NCI-H2227 (cell line): Measurements from ENCODE around the gene APOA4.
"Not testable (repeated sequence)": the region's sequence is repeated elsewhere in the genome, so short reads cannot be mapped to it uniquely, and the experiment has no call there.

ENCODE experiments used
- DNase-seq: peaks from one replicate; lab custom pipeline; 2025; ENCODE audit not compliant: unreplicated experiment; lab: John Stamatoyannopoulos, UW

Gene APOA4

GRCh38 chr11:116804001-116804400 lies 19.1 kb downstream of the APOA4 start:
- no peak for DNase-seq

- not testable (repeated sequence) for DNase-seq
These were observed 21.4 kb downstream of the APOA4 start for GRCh38 chr11:116801662-116802061.

- DNase-seq, result no peak
These were observed 22.5 kb downstream of the APOA4 start for GRCh38 chr11:116800610-116801009.

GRCh38 chr11:116798368-116798767 lies 24.7 kb downstream of the APOA4 start:
- no peak for DNase-seq

GRCh38 chr11:116797816-116798215 lies 25.3 kb downstream of the APOA4 start:
- no peak for DNase-seq

- DNase-seq, result no peak
These were observed 26.6 kb downstream of the APOA4 start for GRCh38 chr11:116796548-116796947.

GRCh38 chr11:116794851-116795250 lies 28.3 kb downstream of the APOA4 start:
- no peak for DNase-seq

GRCh38 chr11:116793772-116794097 lies 29.4 kb downstream of the APOA4 start:
- no peak for DNase-seq

- no peak for DNase-seq
These were observed 30.0 kb downstream of the APOA4 start for GRCh38 chr11:116792869-116793771.

GRCh38 chr11:116792144-116792868 lies 30.8 kb downstream of the APOA4 start:
- no peak for DNase-seq

GRCh38 chr11:116791813-116792143 lies 31.3 kb downstream of the APOA4 start, which contains the start of gene APOA5:
Gene APOA5 (minus strand): TSS chr11:116791879. CDS start chr11:116791860, 19 bp downstream.
- DNase-seq, result no peak

- DNase-seq, result no peak
These were observed 31.9 kb downstream of the APOA4 start for GRCh38 chr11:116791002-116791812.

GRCh38 chr11:116790167-116791001 lies 32.7 kb downstream of the APOA4 start:
- no peak for DNase-seq

GRCh38 chr11:116788975-116789374 lies 34.1 kb downstream of the APOA4 start:
- DNase-seq, result no peak

GRCh38 chr11:116788534-116788933 lies 34.6 kb downstream of the APOA4 start:
- no peak for DNase-seq

- peak; percentile 67 for DNase-seq
These were observed 35.2 kb downstream of the APOA4 start, which contains the start of gene ZPR1 for GRCh38 chr11:116787786-116788486. Gene ZPR1 (minus strand): TSS chr11:116788023. CDS start chr11:116787990, 33 bp downstream.

- no peak for DNase-seq
These were observed 35.7 kb downstream of the APOA4 start for GRCh38 chr11:116787436-116787785.

- no peak for DNase-seq
These were observed 36.1 kb downstream of the APOA4 start for GRCh38 chr11:116786966-116787365.

- DNase-seq, result no peak
These were observed 36.8 kb downstream of the APOA4 start for GRCh38 chr11:116786326-116786725.

GRCh38 chr11:116782728-116783127 lies 40.4 kb downstream of the APOA4 start:
- no peak for DNase-seq
